ENCODE results near the gene ANKRD28.
"Not testable (repeated sequence)": the region's sequence is repeated elsewhere in the genome, so short reads cannot be mapped to it uniquely, and the experiment has no call there.

ANKRD28 gene

GRCh38 chr3:15797642-15798303 is at the start of gene ANKRD28:
TSS of gene ANKRD28 (minus strand) at chr3:15797979. CDS start at chr3:15796521, 1,458 bp downstream.
- no peak for DNase-seq

DNA sequence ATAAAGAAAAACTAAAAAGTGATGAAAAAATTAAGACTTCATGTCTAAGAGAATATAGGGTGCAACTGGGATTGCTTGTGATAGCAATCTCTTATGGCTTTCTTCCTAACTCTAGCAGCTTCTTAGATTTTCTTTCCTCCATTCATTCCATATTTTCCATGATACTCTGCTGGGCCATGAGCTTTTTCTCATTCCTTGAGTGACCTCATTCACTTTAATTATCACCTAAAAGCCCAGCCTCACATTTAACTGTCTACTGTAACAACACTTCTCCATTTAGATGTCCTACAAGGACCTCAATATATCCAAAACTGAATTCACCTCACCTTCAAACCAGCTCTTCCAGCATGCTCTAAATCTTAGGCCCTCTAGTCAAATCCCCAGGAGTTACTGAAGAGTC is 49.5 kb upstream of the ANKRD28 start:
- DNase-seq = no peak

DNA sequence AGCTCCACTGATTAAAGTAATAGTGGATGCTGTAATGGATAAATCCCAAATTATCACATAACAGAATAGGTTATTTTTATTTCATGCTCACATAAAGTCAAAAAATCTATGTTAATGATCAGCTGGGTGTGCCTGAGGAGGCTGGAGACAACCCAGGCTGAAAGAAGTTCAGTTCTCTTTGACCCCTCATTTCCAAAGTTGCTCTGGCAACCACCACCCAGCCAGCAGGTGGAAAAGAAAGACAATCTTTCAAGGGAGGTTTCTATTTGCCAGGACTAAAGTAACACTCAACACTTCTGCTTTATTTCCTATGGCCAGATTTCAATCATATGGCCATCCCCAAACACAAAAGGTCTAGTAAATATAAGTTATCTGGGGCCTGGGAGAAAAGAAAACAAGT is 48.8 kb upstream of the ANKRD28 start:
- DNase-seq = no peak

- no peak for DNase-seq
These were observed 47.7 kb upstream of the ANKRD28 start for GRCh38 chr3:15845475-15845874.

GRCh38 chr3:15844889-15845288 is 47.1 kb upstream of the ANKRD28 start:
- no peak for DNase-seq

- not testable (repeated sequence) for DNase-seq
These were observed 43.6 kb upstream of the ANKRD28 start for GRCh38 chr3:15841091-15841973.

DNA sequence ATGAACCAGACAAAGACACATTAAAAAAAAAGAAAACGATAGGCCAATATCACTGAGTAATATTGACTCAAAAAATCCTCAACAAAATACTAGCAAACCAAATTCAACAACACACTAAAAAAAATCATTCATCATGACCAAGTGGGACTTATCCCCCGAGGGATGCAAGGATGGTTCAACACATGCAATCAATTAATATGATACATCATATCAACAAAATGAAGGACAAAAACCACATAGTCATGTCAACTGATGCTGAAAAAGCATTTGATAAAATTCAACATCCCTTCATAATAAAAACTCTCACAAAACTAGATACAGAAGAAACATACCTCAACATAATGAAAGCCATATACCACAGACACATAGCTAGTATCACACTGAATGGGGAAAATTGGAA is 41.8 kb upstream of the ANKRD28 start:
- DNase-seq = no peak

- no peak for DNase-seq
These were observed 34.1 kb upstream of the ANKRD28 start for GRCh38 chr3:15831927-15832326.

GRCh38 chr3:15825016-15825415 is 27.2 kb upstream of the ANKRD28 start:
- DNase-seq = no peak

GRCh38 chr3:15823092-15823491 is 25.3 kb upstream of the ANKRD28 start:
- no peak for DNase-seq

DNA sequence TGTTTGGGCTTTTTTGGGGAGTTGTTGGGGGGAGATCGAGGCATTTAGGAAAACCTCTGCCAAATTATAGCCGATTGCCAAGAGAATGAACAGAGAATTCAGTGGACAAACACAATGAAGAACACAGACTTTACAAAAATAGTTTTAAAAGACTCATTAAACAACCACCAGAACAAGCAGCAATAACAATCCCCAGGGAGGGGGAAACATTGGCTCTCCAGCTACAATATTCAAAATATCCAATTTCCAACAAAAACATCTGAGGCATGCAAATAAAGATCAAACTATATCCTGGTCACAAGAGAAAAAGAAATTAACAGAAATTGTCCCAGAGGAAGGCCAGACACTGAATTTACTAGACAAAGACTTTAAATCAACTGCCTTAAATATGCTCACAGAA is 24.5 kb upstream of the ANKRD28 start:
- no peak for DNase-seq

GRCh38 chr3:15820911-15821310 is 23.1 kb upstream of the ANKRD28 start:
- DNase-seq = no peak

- DNase-seq = no peak
These were observed 21.8 kb upstream of the ANKRD28 start for GRCh38 chr3:15819576-15819975.

- no peak for DNase-seq
These were observed 21.3 kb upstream of the ANKRD28 start for GRCh38 chr3:15819043-15819442.

- no peak for DNase-seq
These were observed 17.9 kb upstream of the ANKRD28 start for GRCh38 chr3:15815696-15816095.

- not testable (repeated sequence) for DNase-seq
These were observed 15.3 kb upstream of the ANKRD28 start for GRCh38 chr3:15813079-15813478.

DNA sequence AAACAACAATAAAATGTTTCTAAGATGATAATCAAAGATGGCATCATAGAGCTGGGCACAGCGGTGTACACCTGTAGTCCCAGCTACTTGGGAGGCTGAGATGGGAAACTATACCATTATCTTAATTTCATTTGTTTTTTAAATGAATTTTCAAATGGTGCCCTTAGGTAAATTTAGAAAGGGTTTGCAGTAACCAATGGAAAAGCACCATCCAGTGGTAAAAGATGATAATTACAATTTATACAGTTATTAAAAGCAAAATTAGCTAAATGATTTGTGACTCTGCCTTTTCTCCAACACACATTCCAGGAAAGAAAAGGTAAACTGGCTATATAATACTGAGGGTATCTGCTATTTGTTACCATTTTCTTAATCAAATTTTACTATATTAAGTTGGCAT is 14.4 kb upstream of the ANKRD28 start:
- no peak for DNase-seq

DNA sequence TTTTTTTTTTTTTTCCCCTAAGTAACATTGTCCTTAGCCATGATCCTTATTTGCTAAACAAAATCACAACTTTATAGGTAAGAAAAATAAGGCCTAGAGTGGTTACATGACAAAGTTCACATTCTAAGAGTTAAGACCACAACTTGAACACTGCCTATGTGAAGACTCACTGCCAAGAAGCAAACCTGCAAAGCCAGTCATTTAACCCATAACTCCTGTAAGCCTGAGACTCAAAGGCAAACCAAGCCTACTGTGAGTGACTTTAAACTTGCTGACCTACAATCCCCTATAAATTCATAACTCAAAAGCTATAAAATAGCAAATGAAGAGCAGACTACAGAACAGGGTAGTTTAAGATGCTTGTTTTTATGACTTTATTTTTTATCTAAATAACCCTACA is 12.9 kb upstream of the ANKRD28 start:
- no peak for DNase-seq

DNA sequence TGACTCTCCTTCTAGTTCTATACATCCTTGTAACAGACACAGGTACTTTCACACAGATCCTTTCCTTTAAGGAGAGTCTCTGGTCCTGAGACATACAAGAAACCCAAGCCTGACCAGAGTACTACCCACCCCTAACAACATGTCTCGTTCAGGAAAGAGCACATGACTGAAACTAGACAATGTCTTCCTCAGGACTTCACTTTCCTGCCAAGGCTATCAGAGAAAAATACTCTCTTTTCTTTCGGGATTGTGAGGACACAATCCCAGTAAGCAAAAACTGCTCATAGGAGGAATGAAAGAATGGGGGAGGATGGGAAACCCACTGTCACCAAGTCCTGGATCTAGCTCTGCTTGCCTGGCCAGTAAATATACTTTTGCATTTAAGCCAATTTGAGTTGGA is 11.5 kb upstream of the ANKRD28 start:
- DNase-seq = no peak

DNA sequence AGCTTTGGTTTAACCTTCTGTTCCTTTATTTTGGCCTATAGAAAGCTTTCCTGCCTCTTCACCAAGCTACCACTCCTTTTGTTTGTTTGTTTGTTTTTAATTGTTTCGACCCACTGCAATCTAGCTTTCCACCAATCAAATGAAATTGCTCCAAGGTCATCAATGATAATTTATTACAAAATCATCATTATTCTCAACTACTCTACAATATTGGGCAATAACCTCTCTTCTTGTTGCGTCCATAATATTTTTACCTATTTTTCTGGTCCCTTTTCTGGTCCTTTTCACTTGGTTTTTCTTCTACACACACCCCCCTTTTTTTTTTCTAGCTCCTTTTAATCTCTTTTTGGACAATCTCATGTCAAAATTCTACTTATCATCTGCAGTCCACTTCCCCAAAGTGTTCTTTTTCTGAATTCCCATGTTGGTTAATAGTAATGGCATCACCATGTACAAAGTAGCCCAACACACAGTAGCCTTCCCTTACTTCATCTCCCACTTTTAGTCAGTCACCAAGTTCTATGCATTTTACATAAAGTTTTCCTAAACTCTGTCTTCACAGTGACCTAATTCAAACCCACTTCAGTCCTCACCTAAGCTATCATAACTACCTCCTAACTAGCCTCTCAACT is 11.0 kb upstream of the ANKRD28 start:
- no peak for DNase-seq

- no peak for DNase-seq
These were observed 8.0 kb upstream of the ANKRD28 start for GRCh38 chr3:15805756-15806266.

GRCh38 chr3:15804553-15805095 is 6.8 kb upstream of the ANKRD28 start:
- no peak for DNase-seq

- DNase-seq = no peak
These were observed 6.1 kb upstream of the ANKRD28 start for GRCh38 chr3:15803921-15804320.
